ENCODE results near the gene GALNT17.
"Not testable (repeated sequence)": the region's sequence is repeated elsewhere in the genome, so short reads cannot be mapped to it uniquely, and the experiment has no call there.

GALNT17 gene

GRCh38 chr7:71733107-71733870, 601.3 kb downstream of the GALNT17 start:
- Histone ChIP-seq H4K20me1 (ENCODE audit: insufficient read depth, low read length) (no peaks in the 10 kb centered on the region), H3K36me3 (ENCODE audit: insufficient read depth, low read length) (no peaks in the 10 kb centered on the region), H3K4me3 (ENCODE audit: low read depth in 1 of 2, low read length in 2 of 2) (peak overlapping the region in 1 of 2 experiments; percentile 32; a peak in 2 of 4 replicates), H3K79me2 (ENCODE audit: insufficient read depth, low read length) (no peaks in the 10 kb centered on the region), H3K9me3 (ENCODE audit: insufficient read depth, low read length, severe bottlenecking) (no peaks in the 10 kb centered on the region), H3K4me1 (ENCODE audit: insufficient read depth, low read length) (peaks cover 8% of the 10 kb centered on the region), H3K27ac (ENCODE audit: low read length) (no peak overlapping the region), H2AFZ (ENCODE audit: low read depth, low read length) (peak overlapping the region; percentile 59), H3K9ac (ENCODE audit: low read depth, low read length) (no peak overlapping the region), H3K4me2 (ENCODE audit: insufficient read depth, low read length) (peak overlapping the region; percentile 62), H3K27me3 (ENCODE audit: insufficient read depth, low read length, poor library complexity) (no peaks in the 10 kb centered on the region)
- ATAC-seq (ENCODE audit: insufficient read depth, low read depth) (peak; percentile 86), DNase-seq (peak; percentile 80)
- TF ChIP-seq EZH2 (IDR thresholded peaks at IDR 0.05; ENCODE audit: borderline replicate concordance, low read depth, low read length, severe bottlenecking), result no peak
- TF ChIP-seq CTCF (IDR thresholded peaks at IDR 0.05; ENCODE audit: borderline replicate concordance, extremely low read depth, low read length, poor library complexity, severe bottlenecking), result peak; percentile 94

- Histone ChIP-seq H4K20me1 (ENCODE audit: insufficient read depth, low read length) (no peaks in the 10 kb centered on the region), H2AFZ (ENCODE audit: low read depth, low read length) (0 out of 2 replicates have a peak overlapping the region, but pooled peaks have one; percentile 0), H3K9ac (ENCODE audit: low read depth, low read length) (no peak overlapping the region), H3K4me1 (ENCODE audit: insufficient read depth, low read length) (peaks cover 8% of the 10 kb centered on the region), H3K27ac (ENCODE audit: low read length) (no peak overlapping the region), H3K36me3 (ENCODE audit: insufficient read depth, low read length) (no peaks in the 10 kb centered on the region), H3K4me3 (ENCODE audit: low read depth in 1 of 2, low read length in 2 of 2) (no peak overlapping the region), H3K79me2 (ENCODE audit: insufficient read depth, low read length) (no peaks in the 10 kb centered on the region), H3K27me3 (ENCODE audit: insufficient read depth, low read length, poor library complexity) (no peaks in the 10 kb centered on the region), H3K4me2 (ENCODE audit: insufficient read depth, low read length) (no peak overlapping the region), H3K9me3 (ENCODE audit: insufficient read depth, low read length, severe bottlenecking) (no peaks in the 10 kb centered on the region)
- TF ChIP-seq EZH2 (IDR thresholded peaks at IDR 0.05; ENCODE audit: borderline replicate concordance, low read depth, low read length, severe bottlenecking) (no peak), CTCF (IDR thresholded peaks at IDR 0.05; ENCODE audit: borderline replicate concordance, extremely low read depth, low read length, poor library complexity, severe bottlenecking) (peak; percentile 92)
- DNase-seq (peak; percentile 68), ATAC-seq (ENCODE audit: insufficient read depth, low read depth) (peak; percentile 76)
These were observed 604.1 kb downstream of the GALNT17 start for GRCh38 chr7:71735961-71736556.

- ATAC-seq (ENCODE audit: insufficient read depth, low read depth); H3K4me1 ChIP-seq (ENCODE audit: insufficient read depth, low read length); H3K27me3 ChIP-seq (ENCODE audit: insufficient read depth, low read length, poor library complexity); H4K20me1 ChIP-seq (ENCODE audit: insufficient read depth, low read length); H3K9ac ChIP-seq (ENCODE audit: low read depth, low read length); DNase-seq; H3K36me3 ChIP-seq (ENCODE audit: insufficient read depth, low read length); H3K9me3 ChIP-seq (ENCODE audit: insufficient read depth, low read length, severe bottlenecking); H3K4me2 ChIP-seq (ENCODE audit: insufficient read depth, low read length); H3K4me3 ChIP-seq (ENCODE audit: low read depth in 1 of 2, low read length in 2 of 2); H3K79me2 ChIP-seq (ENCODE audit: insufficient read depth, low read length); H2AFZ ChIP-seq (ENCODE audit: low read depth, low read length); H3K27ac ChIP-seq (ENCODE audit: low read length): not testable (repeated sequence)
These were observed 606.1 kb downstream of the GALNT17 start for GRCh38 chr7:71737931-71738540.

Data from DND-41 (cell line).